Adrenal gland (tissue), 12 donors: ENCODE measurements around the gene DUSP3. TPM values are rescaled to one million over a fixed set of nuclear protein-coding genes. Genes with fewer than 3 reads are reported as not detected.

Experiments used
- DNase-seq, 7 donors: peaks; one replicate each; pipeline ENCODE4 v3.0.0-alpha.2; 2019 to 2020
- H3K27ac ChIP-seq, 5 donors: fragments of 200-600 bp; sonication (generic) in 4 of 5; 1 replicate in 3 of 5; 2 replicates in 2 of 5; pipeline versions ENCODE4 v1.5.1 to v1.8.0; 2016 to 2020; ENCODE audit warnings: mild to moderate bottlenecking in 1 of 5
- H3K27me3 ChIP-seq: fragments of 200-600 bp; 2 replicates; pipeline ENCODE4 v1.8.0; 2021
- H3K36me3 ChIP-seq, 2 donors: fragments of 200-600 bp; replicated peaks in 1 of 2; 1 replicate in 1 of 2; 2 replicates in 1 of 2; pipeline versions ENCODE4 v1.5.1 to v1.8.0; 2018 to 2022
- H3K4me1 ChIP-seq, 2 donors: fragments of 200-600 bp; replicated peaks in 1 of 2; 1 replicate in 1 of 2; 2 replicates in 1 of 2; pipeline versions ENCODE4 v1.5.1 to v1.8.0; 2018 to 2021
- H3K4me3 ChIP-seq, 4 donors: fragments of 200-600 bp; sonication (generic) in 3 of 4; one replicate each; pipeline ENCODE4 v1.5.1; 2016 to 2018
- H3K9me3 ChIP-seq, 3 donors: fragments of 200-600 bp; sonication (generic) in 1 of 3; replicated peaks in 1 of 3; 1 replicate in 2 of 3; 2 replicates in 1 of 3; pipeline versions ENCODE4 v1.5.1 to v1.8.0; 2016 to 2021
- CTCF ChIP-seq, 6 experiments: fragments of 450-650 bp in 4 of 6; fragments of 200-600 bp in 2 of 6; sonication (generic) in 1 of 6; IDR thresholded peaks; 1 replicate in 5 of 6; 2 replicates in 1 of 6; pipeline versions ENCODE4 v1.5.1 to v1.8.0; 2016 to 2021; ENCODE audit warnings: antibody characterized with exemption in 6 of 6, mild to moderate bottlenecking in 2 of 6, moderate library complexity in 1 of 6
- POLR2A ChIP-seq, 2 donors: fragments of 450-650 bp; IDR thresholded peaks; one replicate each; pipeline ENCODE4 v1.6.1; 2017; ENCODE audit warnings: antibody characterized with exemption in 2 of 2, mild to moderate bottlenecking in 2 of 2, moderate library complexity in 1 of 2
- WGBS, 4 donors: extraction: QIAGEN DNeasy Blood & Tissue Kit in 2 of 4; methylation state at CpG; one replicate each; pipeline versions ENCODE4 v1.1.5 to v1.1.7; 2013 to 2017; 5-methylcytosine and 5-hydroxymethylcytosine counted together
- intact Hi-C, 2 donors: fragments of 100-400 bp; cut with DNase I; formaldehyde crosslinking; loops; one replicate each; pipeline versions ENCODE4 v1.14.1 to v1.15.0; 2022 to 2023
- polyA plus RNA-seq, 3 donors: library from polyadenylated mRNA; stranded (reverse); fragments of 200-250 nt in 2 of 3; fragments of 350-450 nt in 1 of 3; fragmentation: Illumina TruSeq in 1 of 3; extraction: RNeasy Lipid Tissue Mini Kit (QIAGEN cat#74804) in 1 of 3; gene quantifications; one replicate each; pipeline ENCODE4 v1.2.3, GENCODE V29; 2013 to 2014
- total RNA-seq, 9 donors: library from RNA; depleted of rRNA in 4 of 9; stranded (reverse); fragments of >200 nt in 4 of 9; fragments of 120-200 nt in 1 of 9; fragmentation: NEBNext Ultra II Directional in 1 of 9; extraction: Animal tissue kit (Norgen Biotek cat#: 25700) in 1 of 9; gene quantifications; one replicate each; pipeline versions ENCODE4 v1.1.0 to v1.2.4, GENCODE V29; 2013 to 2023
- donor health status: healthy with polysubstance abuse.
- donor health status: Bipolar disorder and iron deficiency.
- donor health status: DM: yes; HTN: yes; CAD: no.
- donor health status: DM: no; HTN: no; CAD: no.
- donor health status: DM: no; HTN: no; CAD: no.
- donor health status: DM: yes; HTN: yes; CAD: no.

DUSP3 gene
- total and polyA plus RNA-seq, 12 donors = 56.3 to 136 (median 79.5) TPM

GRCh38 chr17:43755389-43755875 lies 23.3 kb downstream of the DUSP3 start:
- DNase-seq = no peak
- WGBS, 4 donors = 4 to 43% (median 26%) methylated on average over 9 to 60 of the region's 60 CpGs
- peaks cover 7 to 16% of the 10 kb centered on the region in 2 donors for H3K4me1 ChIP-seq
- H3K9me3 ChIP-seq = no peaks in the 10 kb centered on the region
- TF ChIP-seq CTCF (IDR thresholded peaks at IDR 0.05) = no peak
- TF ChIP-seq POLR2A (IDR thresholded peaks at IDR 0.05) = no peak
- H3K4me3 ChIP-seq = no peak overlapping the region
- intact Hi-C loops = loop anchor here in 1 of 2 donors (5.0 kb wide), 1 partner anchor 58 kb away; no protein-coding TSS in a partner anchor
- H3K27me3 ChIP-seq = no peaks in the 10 kb centered on the region
- no peak overlapping the region for H3K27ac ChIP-seq
- H3K36me3 ChIP-seq = no peaks in the 10 kb centered on the region

- H3K36me3 ChIP-seq = no peaks in the 10 kb centered on the region
- intact Hi-C loops = loop anchor here in 1 of 2 donors (5.0 kb wide), 1 partner anchor 58 kb away; no protein-coding TSS in a partner anchor
- no peak for DNase-seq
- no peaks in the 10 kb centered on the region for H3K9me3 ChIP-seq
- no peak overlapping the region for H3K27ac ChIP-seq
- peaks cover 7 to 16% of the 10 kb centered on the region in 2 donors for H3K4me1 ChIP-seq
- H3K4me3 ChIP-seq = no peak overlapping the region
- TF ChIP-seq CTCF (IDR thresholded peaks at IDR 0.05) = no peak
- no peak for TF ChIP-seq POLR2A (IDR thresholded peaks at IDR 0.05)
- 27 to 38% (median 34%) methylated on average over 17 to 21 of the region's 21 CpGs for WGBS, 4 donors
- H3K27me3 ChIP-seq = no peaks in the 10 kb centered on the region
Observed at GRCh38 chr17:43754947-43755346, 23.8 kb downstream of the DUSP3 start.

- Histone ChIP-seq H3K27me3 (no peaks in the 10 kb centered on the region), H3K9me3 (no peaks in the 10 kb centered on the region), H3K4me3 (no peak overlapping the region), H3K4me1 (peaks cover 7 to 16% of the 10 kb centered on the region in 2 donors), H3K36me3 (no peaks in the 10 kb centered on the region), H3K27ac (no peak overlapping the region)
- 64 to 75% (median 71%) methylated on average over 5 of the region's 5 CpGs for WGBS, 4 donors
- TF ChIP-seq CTCF (IDR thresholded peaks at IDR 0.05) (no peak), POLR2A (IDR thresholded peaks at IDR 0.05) (no peak)
- DNase-seq = no peak
- intact Hi-C loops = no loop called here
Observed at GRCh38 chr17:43753493-43754129, 25.2 kb downstream of the DUSP3 start.

GRCh38 chr17:43750153-43750552 lies 28.6 kb downstream of the DUSP3 start:
- H3K27me3 ChIP-seq = no peaks in the 10 kb centered on the region
- no peak for DNase-seq
- no peak overlapping the region for H3K4me3 ChIP-seq
- H3K9me3 ChIP-seq = no peaks in the 10 kb centered on the region
- WGBS, 4 donors = 66 to 81% (median 74%) methylated on average over 5 of the region's 5 CpGs
- no peak for TF ChIP-seq CTCF (IDR thresholded peaks at IDR 0.05)
- no peak for TF ChIP-seq POLR2A (IDR thresholded peaks at IDR 0.05)
- H3K27ac ChIP-seq = no peak overlapping the region
- intact Hi-C loops = no loop called here
- H3K36me3 ChIP-seq = no peaks in the 10 kb centered on the region
- peaks cover 4 to 18% of the 10 kb centered on the region in 2 donors for H3K4me1 ChIP-seq
